Jurkat, Clone E6-1 (cell line): ENCODE results near the gene GLDC.
"Not testable (repeated sequence)": the region's sequence is repeated elsewhere in the genome, so short reads cannot be mapped to it uniquely, and the experiment has no call there.

Experiments used
- DNase-seq: peaks from one replicate; pipeline ENCODE4 v3.0.0-alpha.2; 2011; ENCODE audit warnings: low read depth, low spot score
- H3K4me3 ChIP-seq: 2 replicates; pipeline ENCODE4 v1.5.1; 2011; ENCODE audit warnings: mild to moderate bottlenecking, low read length, control low read depth, moderate library complexity

GLDC gene

GRCh38 chr9:6545017-6545691, 100.4 kb downstream of the GLDC start:
- no peak for DNase-seq
- no peak overlapping the region for H3K4me3 ChIP-seq

DNA sequence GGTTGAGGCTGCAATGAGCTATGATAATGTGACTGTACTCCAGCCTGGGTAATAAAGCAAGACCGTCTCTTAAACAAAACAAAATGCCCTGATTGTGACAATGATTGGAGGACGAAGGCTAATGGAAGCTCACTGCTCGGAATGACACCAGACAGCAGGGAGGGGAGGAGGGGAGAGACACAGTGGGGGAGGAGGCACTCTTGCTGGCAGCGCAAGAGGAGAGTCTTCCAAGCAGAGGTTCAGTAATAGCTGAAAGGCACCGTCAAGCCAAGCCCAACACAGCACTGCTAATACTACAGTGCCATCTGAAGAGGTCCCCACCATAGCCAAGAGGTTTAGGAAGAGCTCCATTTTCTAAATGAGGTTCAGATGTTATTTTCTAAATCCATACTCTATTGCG, 102.3 kb downstream of the GLDC start:
- no peak for DNase-seq
- H3K4me3 ChIP-seq: no peak overlapping the region

GRCh38 chr9:6542617-6543016, 102.9 kb downstream of the GLDC start:
- not testable (repeated sequence) for DNase-seq, H3K4me3 ChIP-seq

DNA sequence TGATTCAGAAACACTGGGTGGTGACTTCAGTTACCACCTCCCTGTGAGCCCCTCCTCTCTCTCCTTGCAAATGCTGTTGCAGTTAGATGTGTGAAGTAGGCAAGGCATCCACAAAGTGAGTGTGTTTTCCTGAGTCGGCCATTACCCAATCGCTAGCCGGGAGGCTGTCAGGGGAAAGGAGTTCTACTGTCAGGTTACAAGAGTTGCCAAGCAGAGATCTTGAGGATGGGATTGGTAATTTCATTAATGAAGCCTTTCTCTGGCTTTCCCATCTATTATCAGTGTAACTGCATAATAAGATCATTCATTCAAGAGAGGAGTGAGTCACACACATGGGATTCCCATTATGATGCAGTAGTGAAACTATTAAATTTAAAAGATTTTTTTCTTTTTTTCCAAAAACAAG, 106.9 kb downstream of the GLDC start:
- no peak overlapping the region for H3K4me3 ChIP-seq
- DNase-seq: no peak

- no peak overlapping the region for H3K4me3 ChIP-seq
- no peak for DNase-seq
Observed at GRCh38 chr9:6535594-6535993, 109.9 kb downstream of the GLDC start.

DNA sequence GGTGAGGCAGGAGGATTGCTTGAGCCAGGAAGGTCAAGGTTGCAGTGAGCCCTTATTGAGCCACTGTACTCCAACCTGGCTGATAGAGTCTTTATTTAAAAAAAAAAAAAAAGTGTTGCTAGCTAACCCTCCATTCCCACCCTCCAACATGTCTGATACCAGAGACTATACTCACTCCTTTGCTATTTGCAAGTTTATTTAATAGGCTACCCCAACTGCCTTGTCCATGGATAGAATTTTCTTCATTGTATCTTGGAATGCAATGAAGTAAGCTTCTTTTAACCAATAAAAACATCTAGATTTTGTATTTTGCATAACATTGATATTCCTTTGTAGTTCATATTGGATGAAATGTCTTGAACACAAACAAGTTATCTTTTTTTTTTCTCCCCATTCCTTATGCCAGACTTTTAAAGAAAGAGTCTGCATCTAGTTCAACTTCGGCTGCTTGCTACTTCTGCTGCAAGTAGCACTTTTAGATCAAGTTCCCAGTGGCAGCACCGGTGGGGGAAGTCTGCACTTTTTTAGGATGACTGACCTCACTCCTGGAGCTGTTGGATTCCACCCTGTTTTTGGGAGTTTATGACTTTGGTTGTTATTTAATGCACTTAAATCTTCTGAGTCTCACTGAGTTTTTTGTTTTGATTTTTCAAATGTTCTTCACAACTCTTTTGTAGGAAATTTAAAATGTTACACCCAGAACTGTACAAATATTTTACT, 120.0 kb downstream of the GLDC start:
- DNase-seq: no peak
- no peak overlapping the region for H3K4me3 ChIP-seq

- H3K4me3 ChIP-seq: no peak overlapping the region
- DNase-seq: no peak
Observed at GRCh38 chr9:6522263-6522662, 123.3 kb downstream of the GLDC start.

GRCh38 chr9:6512085-6512657, 133.4 kb downstream of the GLDC start:
- no peak overlapping the region for H3K4me3 ChIP-seq
- no peak for DNase-seq

GRCh38 chr9:6506571-6506970, 139.0 kb downstream of the GLDC start:
- H3K4me3 ChIP-seq: no peak overlapping the region
- DNase-seq: no peak

GRCh38 chr9:6502399-6502798, 143.1 kb downstream of the GLDC start:
- DNase-seq: no peak
- no peak overlapping the region for H3K4me3 ChIP-seq

- DNase-seq: no peak
- no peak overlapping the region for H3K4me3 ChIP-seq
Observed at GRCh38 chr9:6501526-6502210, 143.9 kb downstream of the GLDC start.

GRCh38 chr9:6498982-6499381, 146.5 kb downstream of the GLDC start:
- DNase-seq: no peak
- H3K4me3 ChIP-seq: no peak overlapping the region

GRCh38 chr9:6495466-6495865, 150.1 kb downstream of the GLDC start:
- H3K4me3 ChIP-seq: no peak overlapping the region
- no peak for DNase-seq

DNA sequence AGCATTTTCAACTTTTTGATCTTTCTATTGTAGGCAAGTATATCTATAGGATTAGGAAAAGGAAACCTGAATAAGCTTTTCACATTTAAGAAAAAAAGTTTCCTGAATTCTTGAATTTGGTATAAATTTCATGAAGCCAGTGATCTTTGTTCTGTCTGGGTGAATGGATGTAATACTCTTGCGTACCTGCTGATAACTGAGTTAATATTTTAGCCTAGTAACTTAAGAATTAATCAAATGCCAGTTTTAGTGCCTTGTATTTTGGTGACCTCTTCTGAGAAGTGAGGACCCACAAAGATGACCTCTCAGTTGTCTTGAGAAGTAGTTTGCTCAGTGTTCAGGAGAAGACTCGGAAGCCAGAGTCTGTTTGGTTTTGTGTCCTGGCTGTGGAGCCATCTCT, 154.7 kb downstream of the GLDC start:
- DNase-seq: no peak
- H3K4me3 ChIP-seq: no peak overlapping the region

DNA sequence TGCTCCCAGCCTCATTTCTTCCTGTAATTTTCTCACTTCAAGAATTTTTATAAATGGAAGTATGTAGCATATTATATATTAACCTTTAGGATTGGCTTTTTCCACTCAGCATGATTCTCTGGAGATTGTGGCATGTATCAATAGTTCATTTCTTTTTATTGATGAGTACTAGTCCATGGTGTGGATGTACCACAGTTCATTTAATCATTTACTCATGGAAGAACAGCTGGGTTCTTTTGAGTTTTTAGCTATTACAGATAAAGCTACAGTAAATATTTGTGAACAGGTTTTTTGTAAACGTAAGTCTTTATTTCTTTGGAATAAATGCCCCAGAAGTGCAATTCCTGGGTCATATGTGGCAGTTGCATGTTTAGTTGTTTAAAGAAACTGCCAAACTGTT, 156.4 kb downstream of the GLDC start:
- H3K4me3 ChIP-seq: no peak overlapping the region
- DNase-seq: no peak

DNA sequence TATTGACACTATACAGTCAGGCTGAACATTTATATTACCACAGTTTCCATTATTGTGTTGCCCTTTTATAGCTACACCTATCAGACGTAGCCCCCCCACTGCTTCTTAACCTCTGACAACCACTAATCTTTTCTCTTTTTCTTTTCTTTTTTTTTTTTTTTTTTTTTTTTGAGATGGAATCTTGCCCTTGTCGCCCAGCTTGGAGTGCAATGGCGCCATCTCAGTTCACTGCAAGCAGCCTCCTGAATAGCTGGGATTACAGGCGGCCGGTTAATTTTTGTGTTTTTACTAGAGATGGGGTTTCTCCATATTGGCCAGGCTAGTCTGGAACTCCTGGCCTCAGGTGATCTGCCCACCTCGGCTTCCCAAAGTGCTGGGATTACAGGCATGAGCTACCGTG, 157.1 kb downstream of the GLDC start:
- H3K4me3 ChIP-seq: no peak overlapping the region
- DNase-seq: no peak

DNA sequence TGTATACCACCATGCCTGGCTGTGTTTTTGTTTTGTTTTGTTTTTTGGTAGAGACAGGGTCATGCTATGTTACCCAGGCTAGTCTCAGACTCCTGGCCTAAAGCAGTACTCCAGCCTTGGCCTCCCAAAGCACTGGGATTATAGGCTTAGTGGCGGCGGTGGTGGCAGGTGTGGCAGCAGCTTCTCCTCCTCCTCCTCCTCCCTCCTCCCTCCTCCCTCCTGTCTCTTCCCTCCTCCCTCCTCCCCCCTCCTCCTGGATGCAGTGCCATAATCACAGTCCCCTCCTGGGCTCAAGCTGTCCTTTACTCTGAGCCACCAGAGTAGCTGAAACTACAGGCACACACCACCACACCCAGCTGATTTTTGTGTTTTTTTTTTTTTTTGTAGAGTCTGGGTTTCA, 161.3 kb downstream of the GLDC start:
- no peak for DNase-seq
- H3K4me3 ChIP-seq: no peak overlapping the region
